Subcutaneous adipose tissue (tissue), 4 donors: ENCODE measurements around the gene PRICKLE3. TPM values are rescaled to one million over a fixed set of nuclear protein-coding genes. Genes with fewer than 3 reads are reported as not detected.

Source experiments
- total RNA-seq, 4 donors: library from RNA; depleted of rRNA; stranded (reverse); fragments of >200 nt; gene quantifications; one replicate each; pipeline ENCODE4 v1.1.0, GENCODE V29; 2016
- TF ChIP-seq, protein P1 (sequence below): fragments of 450-650 bp; IDR thresholded peaks from one replicate; pipeline ENCODE4 v1.5.1; 2016; ENCODE audit warnings: low read depth, mild to moderate bottlenecking, control low read depth, antibody characterized with exemption, moderate library complexity

The PRICKLE3 gene
- total RNA-seq, 4 donors from 2014 or later = 10.7 to 19.4 (median 13.8) TPM

GRCh38 chrX:49188468-49189076 is 2.4 kb upstream of the PRICKLE3 start:
- TF ChIP-seq, protein P1, sequence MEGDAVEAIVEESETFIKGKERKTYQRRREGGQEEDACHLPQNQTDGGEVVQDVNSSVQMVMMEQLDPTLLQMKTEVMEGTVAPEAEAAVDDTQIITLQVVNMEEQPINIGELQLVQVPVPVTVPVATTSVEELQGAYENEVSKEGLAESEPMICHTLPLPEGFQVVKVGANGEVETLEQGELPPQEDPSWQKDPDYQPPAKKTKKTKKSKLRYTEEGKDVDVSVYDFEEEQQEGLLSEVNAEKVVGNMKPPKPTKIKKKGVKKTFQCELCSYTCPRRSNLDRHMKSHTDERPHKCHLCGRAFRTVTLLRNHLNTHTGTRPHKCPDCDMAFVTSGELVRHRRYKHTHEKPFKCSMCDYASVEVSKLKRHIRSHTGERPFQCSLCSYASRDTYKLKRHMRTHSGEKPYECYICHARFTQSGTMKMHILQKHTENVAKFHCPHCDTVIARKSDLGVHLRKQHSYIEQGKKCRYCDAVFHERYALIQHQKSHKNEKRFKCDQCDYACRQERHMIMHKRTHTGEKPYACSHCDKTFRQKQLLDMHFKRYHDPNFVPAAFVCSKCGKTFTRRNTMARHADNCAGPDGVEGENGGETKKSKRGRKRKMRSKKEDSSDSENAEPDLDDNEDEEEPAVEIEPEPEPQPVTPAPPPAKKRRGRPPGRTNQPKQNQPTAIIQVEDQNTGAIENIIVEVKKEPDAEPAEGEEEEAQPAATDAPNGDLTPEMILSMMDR = no peak

- TF ChIP-seq, protein P1 = no peak
Measured at GRCh38 chrX:49187526-49187925, 1.4 kb upstream of the PRICKLE3 start.

- TF ChIP-seq, protein P1 = no peak
Measured at GRCh38 chrX:49187028-49187394, 838 bp upstream of the PRICKLE3 start.

DNA sequence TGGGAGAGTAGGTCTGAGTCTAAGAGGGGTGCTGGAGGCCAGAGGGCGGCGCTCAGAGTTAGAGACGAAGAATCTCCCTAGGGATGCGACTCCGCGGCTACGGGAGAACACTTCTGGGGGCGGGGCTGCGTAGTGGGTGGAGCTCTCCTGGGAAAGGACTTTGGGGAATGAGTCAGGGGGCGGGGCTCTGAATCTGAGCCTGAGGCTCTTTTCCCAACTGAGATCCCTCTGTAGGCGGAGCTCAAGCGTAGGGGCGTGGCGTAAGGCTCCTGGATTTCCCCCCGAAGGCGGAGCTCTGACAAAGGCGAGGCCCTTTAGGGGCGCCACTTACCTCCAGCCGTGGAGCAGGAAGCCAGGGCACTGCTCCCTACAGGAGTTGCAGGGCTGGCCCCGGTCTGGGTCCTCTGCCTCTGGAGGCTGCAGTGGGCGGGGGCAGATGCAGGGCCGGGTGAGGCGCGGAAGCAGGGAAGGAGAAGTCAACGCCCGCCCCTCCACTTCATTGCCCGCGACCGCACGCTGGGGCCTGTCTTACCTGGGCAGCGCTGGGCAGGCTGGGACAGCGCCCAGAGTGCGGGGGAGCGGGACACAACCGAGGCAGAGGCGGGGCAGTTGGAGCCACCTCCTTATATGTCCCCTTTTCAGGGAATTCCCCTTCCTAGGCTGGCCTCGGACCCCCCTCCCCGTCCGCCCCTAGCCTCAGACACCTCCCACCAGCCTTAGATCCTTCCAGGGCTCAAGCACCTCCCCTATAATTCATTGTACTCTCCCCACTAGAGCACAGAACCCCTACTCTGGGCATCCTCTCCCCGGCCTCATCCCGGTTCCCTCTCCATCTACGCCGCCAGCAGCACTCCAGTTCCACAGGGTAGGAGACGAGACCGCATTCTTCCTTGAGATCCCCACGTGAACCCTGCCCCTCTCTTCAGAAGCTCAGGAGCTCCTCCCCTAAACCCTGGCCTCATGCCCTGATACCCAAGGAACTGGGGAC is 1.6 kb downstream of the PRICKLE3 start:
- TF ChIP-seq, protein P1 = no peak

- TF ChIP-seq, protein P1 = no peak
Measured at GRCh38 chrX:49183701-49184281, 2.4 kb downstream of the PRICKLE3 start.

GRCh38 chrX:49179358-49179757 is 6.8 kb downstream of the PRICKLE3 start:
- TF ChIP-seq, protein P1 = no peak

DNA sequence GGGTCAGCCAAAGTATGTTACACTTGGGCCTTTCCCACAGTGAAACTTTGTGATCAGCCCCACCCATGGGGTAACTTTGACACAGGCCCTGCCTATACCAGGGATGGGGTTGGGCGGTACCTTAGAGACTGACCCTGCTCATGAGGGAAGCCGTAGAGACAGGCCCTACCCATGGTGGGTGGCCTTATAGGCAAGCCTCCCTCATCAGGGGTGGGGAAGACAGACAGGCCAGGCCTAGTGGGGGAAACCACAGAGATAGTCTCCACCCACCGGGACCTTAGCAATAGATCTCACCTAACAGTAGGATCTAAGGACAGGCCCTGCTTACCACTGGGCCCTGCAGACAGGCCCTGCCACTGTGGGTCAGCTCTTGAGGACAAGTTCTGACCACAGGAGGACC is 7.6 kb downstream of the PRICKLE3 start:
- TF ChIP-seq, protein P1 = no peak
